Naive B cell (primary cell): ENCODE measurements around the gene NKX3-2. TPM values are rescaled to one million over a fixed set of nuclear protein-coding genes. Genes with fewer than 3 reads are reported as not detected.

ENCODE experiments used
- ATAC-seq, 2 donors: fragments of 150-1000 bp; cut with Tn5 transposase; 2 replicates each; pipeline ENCODE4 v1.10.0; 2021; ENCODE audit warnings: low read depth in 2 of 2, mild to moderate bottlenecking in 2 of 2, moderate library complexity in 2 of 2
- DNase-seq: peaks from one replicate; pipeline ENCODE4 v3.0.0; 2022
- H3K27ac Mint-ChIP-seq, 6 donors: one replicate each; pipeline ENCODE4 v1.8.0; 2020 to 2022; ENCODE audit warnings: mild to moderate bottlenecking in 6 of 6, mixed read lengths in 6 of 6, moderate library complexity in 5 of 6, inconsistent platforms in 2 of 6
- H3K27me3 Mint-ChIP-seq, 3 donors: one replicate each; pipeline ENCODE4 v1.8.0; 2021 to 2022; ENCODE audit warnings: mixed read lengths in 3 of 3, mild to moderate bottlenecking in 1 of 3
- H3K36me3 Mint-ChIP-seq, 2 donors: one replicate each; pipeline ENCODE4 v1.8.0; 2020 to 2022; ENCODE audit warnings: mixed read lengths in 2 of 2, inconsistent platforms in 1 of 2, mild to moderate bottlenecking in 1 of 2
- H3K4me1 Mint-ChIP-seq, 3 donors: one replicate each; pipeline ENCODE4 v1.8.0; 2020 to 2022; ENCODE audit warnings: mixed read lengths in 3 of 3, inconsistent platforms in 1 of 3, mild to moderate bottlenecking in 1 of 3, moderate library complexity in 1 of 3
- H3K4me3 Mint-ChIP-seq, 8 donors: one replicate each; pipeline ENCODE4 v1.8.0; 2020 to 2022; ENCODE audit warnings: mild to moderate bottlenecking in 8 of 8, mixed read lengths in 8 of 8, moderate library complexity in 8 of 8, inconsistent platforms in 2 of 8
- H3K9me3 Mint-ChIP-seq, 7 donors: one replicate each; pipeline ENCODE4 v1.8.0; 2020 to 2022; ENCODE audit warnings: mixed read lengths in 7 of 7, mild to moderate bottlenecking in 5 of 7, inconsistent platforms in 2 of 7, moderate library complexity in 1 of 7
- polyA plus RNA-seq, 6 donors: library from polyadenylated mRNA; unstranded; fragments of 300-500 nt; fragmentation: Illumina TruSeq; gene quantifications; one replicate each; pipeline ENCODE4 v1.2.3, GENCODE V29; 2021; ENCODE audit warnings: low read depth in 6 of 6

The NKX3-2 gene
- polyA plus RNA-seq, 6 donors from 2014 or later, result not detected

- no peak overlapping the region for H3K4me3 Mint-ChIP-seq
- ATAC-seq, result no peak
- H3K27me3 Mint-ChIP-seq, result peaks cover 29 to 44% (median 35%) of the 10 kb centered on the region in 3 donors
- H3K27ac Mint-ChIP-seq, result no peak overlapping the region
- no peak for DNase-seq
- peaks cover 0 to 5% (median 0%) of the 10 kb centered on the region in 3 donors for H3K4me1 Mint-ChIP-seq
- peaks cover 0 to 14% (median 5%) of the 10 kb centered on the region in 7 donors for H3K9me3 Mint-ChIP-seq
- no peaks in the 10 kb centered on the region for H3K36me3 Mint-ChIP-seq
Measured at GRCh38 chr4:13498469-13498868, 45.8 kb downstream of the NKX3-2 start.

DNA sequence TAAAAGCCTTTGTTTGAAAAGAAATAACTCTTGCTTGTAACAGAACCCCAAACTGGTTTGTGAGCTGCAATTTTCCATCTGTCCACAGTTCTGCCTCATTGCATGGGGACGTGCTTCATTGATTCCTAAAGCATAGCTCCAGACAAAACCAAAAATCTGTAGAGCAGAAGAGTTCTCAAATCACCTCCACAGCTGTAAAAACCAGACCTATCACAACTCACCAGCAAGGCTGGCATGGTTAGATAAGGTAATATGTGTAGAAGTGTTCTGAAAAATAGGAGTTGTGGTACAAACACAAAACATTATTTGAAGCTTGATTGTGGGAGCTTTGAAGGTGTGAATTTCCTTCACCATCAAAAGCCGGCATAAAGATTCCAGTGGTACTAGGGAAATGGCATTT is 47.7 kb downstream of the NKX3-2 start:
- peaks cover 0 to 5% (median 0%) of the 10 kb centered on the region in 3 donors for H3K4me1 Mint-ChIP-seq
- ATAC-seq, result no peak
- no peak for DNase-seq
- peaks cover 0 to 14% (median 5%) of the 10 kb centered on the region in 7 donors for H3K9me3 Mint-ChIP-seq
- H3K4me3 Mint-ChIP-seq, result no peak overlapping the region
- peaks cover 34 to 48% (median 35%) of the 10 kb centered on the region in 3 donors for H3K27me3 Mint-ChIP-seq
- H3K27ac Mint-ChIP-seq, result no peak overlapping the region
- no peaks in the 10 kb centered on the region for H3K36me3 Mint-ChIP-seq

DNA sequence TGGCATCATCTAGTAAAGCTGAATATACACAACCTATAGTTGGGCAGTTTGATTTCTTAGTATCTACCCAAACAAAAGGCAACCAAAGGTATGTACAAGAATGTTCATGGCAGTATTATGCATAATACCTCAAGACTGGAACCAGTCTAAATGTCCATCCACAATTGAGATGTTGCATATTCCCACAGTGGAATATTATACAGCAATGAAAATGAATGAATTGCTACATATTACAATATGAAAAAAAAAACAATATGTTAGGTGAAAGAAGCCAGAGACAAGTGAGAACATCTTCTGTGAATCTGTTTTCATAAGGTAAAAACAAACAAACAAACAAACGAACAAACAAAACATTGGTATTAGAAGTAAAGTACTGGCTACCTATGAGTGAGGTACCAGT is 48.6 kb downstream of the NKX3-2 start:
- peaks cover 0 to 14% (median 4%) of the 10 kb centered on the region in 7 donors for H3K9me3 Mint-ChIP-seq
- ATAC-seq, result no peak
- H3K27me3 Mint-ChIP-seq, result peaks cover 34 to 48% (median 34%) of the 10 kb centered on the region in 3 donors
- no peak for DNase-seq
- no peaks in the 10 kb centered on the region for H3K36me3 Mint-ChIP-seq
- peaks cover 0 to 5% (median 0%) of the 10 kb centered on the region in 3 donors for H3K4me1 Mint-ChIP-seq
- no peak overlapping the region for H3K4me3 Mint-ChIP-seq
- H3K27ac Mint-ChIP-seq, result no peak overlapping the region

GRCh38 chr4:13493793-13494192 is 50.5 kb downstream of the NKX3-2 start:
- peaks cover 0 to 14% (median 3%) of the 10 kb centered on the region in 7 donors for H3K9me3 Mint-ChIP-seq
- DNase-seq (no peak), ATAC-seq (no peak)
- no peak overlapping the region for H3K27ac Mint-ChIP-seq
- no peaks in the 10 kb centered on the region for H3K36me3 Mint-ChIP-seq
- no peak overlapping the region for H3K4me3 Mint-ChIP-seq
- H3K27me3 Mint-ChIP-seq, result peaks cover 34 to 58% (median 35%) of the 10 kb centered on the region in 3 donors
- peaks cover 0 to 5% (median 0%) of the 10 kb centered on the region in 3 donors for H3K4me1 Mint-ChIP-seq

- Mint-ChIP-seq H3K27me3 (peaks cover 42 to 60% (median 44%) of the 10 kb centered on the region in 3 donors), H3K4me3 (no peak overlapping the region), H3K36me3 (no peaks in the 10 kb centered on the region), H3K9me3 (peaks cover 0 to 14% (median 5%) of the 10 kb centered on the region in 7 donors), H3K27ac (no peak overlapping the region), H3K4me1 (no peaks in the 10 kb centered on the region)
- DNase-seq (no peak), ATAC-seq (no peak)
Measured at GRCh38 chr4:13492747-13493146, 51.6 kb downstream of the NKX3-2 start.

Other genes starting within 250 kb of the NKX3-2 start
- 10 to 100 TPM; 15.0 to 34.6 (median 18.8) TPM for gene RAB28, start 60.2 kb downstream of the NKX3-2 start, polyA plus RNA-seq
- 10 to 100 TPM in 1 of 6 donors, 1 to 10 TPM in 5; 2.5 to 10.2 (median 3.9) TPM for gene BOD1L1, start 83.2 kb upstream of the NKX3-2 start, polyA plus RNA-seq